Hematopoietic multipotent progenitor cell (in vitro differentiated cells): ENCODE data around the gene NDUFA3. TPM values are rescaled to one million over a fixed set of nuclear protein-coding genes. Genes with fewer than 3 reads are reported as not detected.

ENCODE experiments used
- DNase-seq, 3 donors: peaks; one replicate each; pipeline ENCODE4 v3.0.0-alpha.2; 2011 to 2015; ENCODE audit warnings: low read depth in 2 of 3, low spot score in 2 of 3
- total RNA-seq: library from RNA; depleted of rRNA; stranded (reverse); fragments of >200 nt; gene quantifications from one replicate; pipeline ENCODE4 v1.2.3, GENCODE V29; 2012

The NDUFA3 gene
- total RNA-seq, 1 donor = 18.9 TPM

DNA sequence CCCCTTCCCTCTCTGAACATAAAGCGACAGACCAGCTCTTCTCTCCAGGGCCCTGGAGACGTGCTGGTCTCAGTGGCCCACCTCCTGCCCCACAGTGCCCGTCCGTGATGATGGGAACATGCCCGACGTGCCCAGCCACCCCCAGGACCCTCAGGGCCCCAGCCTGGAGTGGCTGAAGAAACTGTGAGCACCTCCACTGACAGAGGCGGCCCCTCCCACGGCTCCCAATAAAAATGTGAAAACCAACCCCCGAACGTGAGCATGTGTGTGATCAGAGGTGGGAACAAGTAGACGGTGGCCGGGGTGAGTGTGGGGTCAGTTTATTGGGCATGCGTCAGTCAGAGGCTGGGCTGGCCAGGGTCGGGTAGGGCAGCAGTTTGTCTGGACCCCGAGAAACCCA is 4.1 kb downstream of the NDUFA3 start:
- no peak for DNase-seq

DNA sequence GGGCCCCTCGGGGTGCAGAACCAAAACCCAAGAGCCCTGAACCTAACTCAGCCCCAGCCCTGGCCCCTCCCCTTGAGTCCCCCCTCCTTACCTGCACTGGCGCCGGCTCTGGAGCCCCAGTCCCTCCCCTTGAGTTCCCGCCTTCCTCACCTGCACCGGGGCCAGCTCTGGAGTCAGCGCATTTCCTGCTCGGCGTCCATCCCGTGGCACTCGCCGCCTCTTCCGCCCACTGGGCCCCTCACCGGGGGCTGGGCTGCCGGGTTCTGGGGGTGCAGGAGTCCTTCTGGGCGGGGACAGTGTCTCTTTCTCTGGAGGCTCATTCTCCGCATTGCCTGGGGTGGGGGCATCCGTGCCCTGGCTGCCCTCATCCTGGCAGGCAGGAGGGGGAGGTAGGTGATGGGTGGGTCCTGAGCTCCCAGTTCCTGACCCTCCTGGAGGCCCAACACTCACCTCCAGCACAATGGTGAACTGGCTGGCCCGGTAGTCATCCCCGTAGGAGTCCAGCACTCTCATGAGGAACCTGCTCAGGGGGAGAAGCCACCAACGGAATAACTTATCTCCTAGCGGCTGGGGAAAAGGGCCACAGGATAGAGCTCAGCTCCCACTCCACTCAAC is 5.3 kb downstream of the NDUFA3 start:
- DNase-seq = no peak

- DNase-seq = no peak
Measured at GRCh38 chr19:54108496-54108895, 5.8 kb downstream of the NDUFA3 start.

GRCh38 chr19:54109651-54110050 is 7.0 kb downstream of the NDUFA3 start:
- no peak for DNase-seq

GRCh38 chr19:54114340-54115108 is 11.9 kb downstream of the NDUFA3 start:
- DNase-seq = peak in 2 of 3 donors; percentile 50 to 55

DNA sequence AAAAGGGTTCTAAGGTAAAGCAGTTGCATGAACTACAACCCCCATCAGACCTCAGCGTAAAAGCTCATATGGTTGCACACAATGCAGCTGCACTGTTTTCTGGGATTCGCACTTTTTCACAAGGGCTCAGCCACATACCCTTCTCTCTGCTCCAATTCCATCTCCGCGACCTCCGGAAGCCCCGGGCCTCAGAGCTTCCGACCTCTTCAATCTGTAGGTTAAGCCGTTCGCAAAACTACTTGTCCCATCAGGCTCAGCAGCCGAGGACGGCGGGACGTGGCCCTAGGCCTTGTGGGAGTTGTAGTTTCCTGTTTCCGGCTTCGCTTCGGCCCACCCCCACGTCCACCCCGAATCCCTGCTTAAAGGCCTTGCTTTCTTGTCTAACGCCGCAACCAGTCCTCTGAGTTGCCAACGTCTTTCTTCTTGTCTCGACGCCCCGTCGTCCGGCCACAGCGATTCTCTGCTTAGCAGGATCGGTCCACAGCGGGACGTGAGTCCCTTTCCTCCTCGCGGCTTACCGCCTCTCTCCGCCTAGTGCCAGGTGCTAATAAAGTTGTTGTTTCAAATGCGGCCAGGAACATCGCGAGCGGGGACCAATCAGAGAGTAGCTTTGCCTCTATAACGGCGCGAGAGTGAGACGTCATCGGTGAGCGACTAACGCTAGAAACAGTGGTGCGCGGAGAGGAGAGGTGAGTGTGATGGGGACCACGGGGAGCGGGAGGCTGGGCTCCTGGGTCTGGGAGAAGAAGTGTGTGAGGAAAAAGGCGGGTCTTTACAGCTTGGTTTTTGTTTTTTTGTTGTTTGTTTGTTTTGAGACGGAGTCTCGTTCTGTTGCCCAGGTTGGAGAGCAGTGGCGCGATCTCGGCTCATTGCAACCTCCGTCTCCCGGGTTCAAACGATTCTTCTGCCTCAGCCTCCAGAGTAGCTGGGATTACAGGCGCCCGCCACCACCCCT is 12.7 kb downstream of the NDUFA3 start, which contains the start of the genes PRPF31 and TFPT:
Gene PRPF31, plus strand, starts transcription at position 646 of the 955 bp plus-strand sequence. CDS start 2,525 bp downstream, outside the sequence.
Gene TFPT, minus strand, starts transcription at position 549 of the 955 bp plus-strand sequence. Its CDS starts 388 bp downstream, at position 161.
- DNase-seq = peak; percentile 96 to 99 (median 98)

DNA sequence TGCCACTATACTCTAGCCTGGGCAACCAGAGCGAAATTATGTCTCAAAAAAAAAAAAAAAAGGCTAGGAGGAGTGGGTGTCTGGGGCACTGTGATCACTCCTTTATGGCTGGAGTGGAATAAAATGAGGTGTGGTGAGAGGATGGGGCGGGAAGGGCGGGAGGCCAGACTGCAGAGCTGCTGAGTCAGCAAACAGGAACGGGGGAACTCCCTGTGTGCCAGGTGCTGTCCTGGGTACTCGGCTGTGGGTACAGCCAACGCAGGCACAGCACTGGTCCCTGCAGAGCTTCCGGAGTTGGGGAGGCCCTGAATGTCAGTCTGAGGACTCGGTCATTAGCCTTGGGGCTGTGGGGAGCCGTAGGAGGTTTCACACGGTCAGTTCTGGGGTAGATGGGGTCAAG is 18.6 kb downstream of the NDUFA3 start:
- DNase-seq = no peak

- DNase-seq = no peak
Measured at GRCh38 chr19:54123682-54124081, 21.0 kb downstream of the NDUFA3 start.

DNA sequence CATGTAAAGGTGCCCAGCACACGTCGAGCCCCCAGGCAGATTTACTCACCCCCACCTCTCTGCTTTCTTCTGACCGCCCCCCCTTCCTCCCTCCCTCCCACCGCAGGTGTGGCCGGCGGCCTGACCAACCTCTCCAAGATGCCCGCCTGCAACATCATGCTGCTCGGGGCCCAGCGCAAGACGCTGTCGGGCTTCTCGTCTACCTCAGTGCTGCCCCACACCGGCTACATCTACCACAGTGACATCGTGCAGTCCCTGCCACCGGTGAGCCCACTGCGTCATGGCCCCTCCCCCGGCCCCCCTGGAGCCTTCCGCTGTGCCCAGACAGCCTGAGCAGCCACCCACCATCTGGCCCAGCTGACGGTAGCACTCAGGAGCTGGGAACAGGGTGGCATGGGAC is 21.7 kb downstream of the NDUFA3 start:
- DNase-seq = no peak

DNA sequence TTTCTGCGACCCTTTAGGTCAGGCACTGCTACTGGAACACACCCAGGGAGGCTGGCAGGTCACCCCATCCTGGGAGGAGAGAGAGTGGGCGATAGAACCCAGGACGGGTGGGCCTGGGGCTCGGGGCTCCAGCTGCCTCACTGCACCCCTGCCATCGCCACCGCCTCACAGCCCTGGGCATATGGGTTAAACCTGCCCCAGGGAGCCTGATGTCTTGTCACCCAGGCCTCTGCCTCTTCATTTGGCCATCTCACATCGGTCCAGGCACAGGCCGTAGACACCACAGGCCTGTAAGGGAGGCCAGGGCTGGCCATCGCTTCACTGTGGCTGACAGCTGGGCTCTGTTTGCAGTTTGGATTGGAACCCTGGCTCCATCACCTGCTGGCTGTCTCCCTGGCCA is 23.1 kb downstream of the NDUFA3 start:
- DNase-seq = no peak

- no peak for DNase-seq
Measured at GRCh38 chr19:54127688-54128440, 25.2 kb downstream of the NDUFA3 start.

DNA sequence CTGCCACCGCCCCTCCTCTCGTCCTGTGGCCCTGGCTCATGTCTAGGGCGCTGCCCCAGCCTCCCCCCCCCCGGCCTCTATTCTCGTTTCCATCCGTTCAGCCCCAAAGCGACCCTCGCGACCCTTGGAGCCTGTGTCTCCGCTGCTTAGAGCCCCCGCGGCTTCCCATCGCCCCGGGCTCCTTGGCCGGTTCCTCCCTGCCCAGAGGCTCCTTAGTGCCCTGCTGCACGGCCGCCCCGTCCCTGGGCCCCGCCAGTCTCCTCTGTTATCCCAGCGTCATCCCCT is 25.7 kb downstream of the NDUFA3 start:
- DNase-seq = no peak

DNA sequence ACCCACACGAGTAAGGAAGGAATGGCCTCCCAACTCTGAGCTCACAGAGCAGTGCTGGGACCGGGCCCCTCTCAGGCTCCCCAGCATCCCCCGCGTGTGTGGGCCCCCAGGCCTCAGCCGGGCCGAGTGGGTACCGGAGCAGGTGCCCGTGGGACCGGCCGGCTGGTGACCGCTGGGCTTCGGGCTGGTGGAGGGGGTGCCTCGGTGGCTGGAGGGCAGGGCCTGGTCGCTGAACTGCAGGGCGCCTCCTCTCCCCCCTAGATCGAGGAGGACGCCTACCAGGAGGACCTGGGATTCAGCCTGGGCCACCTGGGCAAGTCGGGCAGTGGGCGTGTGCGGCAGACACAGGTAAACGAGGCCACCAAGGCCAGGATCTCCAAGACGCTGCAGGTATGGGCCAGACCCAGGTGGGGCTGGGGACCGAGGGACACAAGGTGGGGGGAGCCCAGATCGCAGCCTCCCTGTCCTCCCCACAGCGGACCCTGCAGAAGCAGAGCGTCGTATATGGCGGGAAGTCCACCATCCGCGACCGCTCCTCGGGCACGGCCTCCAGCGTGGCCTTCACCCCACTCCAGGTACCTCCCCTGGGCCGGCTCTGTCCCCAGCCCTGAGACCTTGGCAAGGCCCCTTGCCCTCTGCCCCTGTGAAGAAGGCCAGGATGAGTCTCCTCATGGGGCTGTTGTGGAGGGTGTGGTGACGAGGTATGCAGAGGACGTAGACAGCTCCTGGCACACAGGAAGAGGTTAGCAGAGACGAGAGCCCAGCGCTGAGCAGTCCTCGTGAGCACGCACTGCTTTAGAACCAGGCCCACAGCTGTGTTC is 26.4 kb downstream of the NDUFA3 start:
- no peak for DNase-seq

GRCh38 chr19:54129617-54129996 is 27.0 kb downstream of the NDUFA3 start:
- DNase-seq = no peak

DNA sequence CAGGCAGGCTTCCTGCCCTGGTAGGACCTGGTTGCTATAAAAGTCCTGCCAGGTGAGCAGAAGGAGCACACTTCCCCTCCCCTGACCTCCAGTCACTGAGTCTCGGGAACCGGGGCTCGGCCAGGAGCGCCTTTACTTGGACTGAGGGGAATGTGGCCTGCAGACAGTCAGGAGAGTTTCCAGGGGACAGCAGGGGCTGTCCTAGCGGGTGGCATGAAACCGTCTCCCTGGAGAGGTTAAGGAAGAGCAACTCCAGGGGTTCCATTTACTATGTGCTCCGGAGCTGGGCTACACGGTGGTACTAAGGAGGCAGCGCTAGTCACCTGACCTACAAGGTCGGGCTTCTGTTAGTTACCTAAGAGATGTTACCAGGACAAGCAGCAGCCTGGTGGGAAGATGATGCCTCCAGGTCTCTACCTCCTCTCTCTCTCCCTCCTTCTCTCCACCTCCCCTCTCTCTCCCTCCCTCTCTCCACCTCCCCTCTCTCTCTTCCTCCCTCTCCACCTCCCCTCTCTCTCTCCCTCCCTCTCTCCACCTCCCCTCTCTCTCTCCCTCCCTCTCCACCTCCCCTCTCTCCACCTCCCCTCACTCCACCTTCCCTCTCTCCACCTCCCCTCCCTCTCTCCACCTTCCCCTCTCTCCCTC is 30.8 kb downstream of the NDUFA3 start:
- DNase-seq = peak in 2 of 3 donors; percentile 49 to 68

GRCh38 chr19:54133957-54134590 is 31.4 kb downstream of the NDUFA3 start:
- no peak for DNase-seq

DNA sequence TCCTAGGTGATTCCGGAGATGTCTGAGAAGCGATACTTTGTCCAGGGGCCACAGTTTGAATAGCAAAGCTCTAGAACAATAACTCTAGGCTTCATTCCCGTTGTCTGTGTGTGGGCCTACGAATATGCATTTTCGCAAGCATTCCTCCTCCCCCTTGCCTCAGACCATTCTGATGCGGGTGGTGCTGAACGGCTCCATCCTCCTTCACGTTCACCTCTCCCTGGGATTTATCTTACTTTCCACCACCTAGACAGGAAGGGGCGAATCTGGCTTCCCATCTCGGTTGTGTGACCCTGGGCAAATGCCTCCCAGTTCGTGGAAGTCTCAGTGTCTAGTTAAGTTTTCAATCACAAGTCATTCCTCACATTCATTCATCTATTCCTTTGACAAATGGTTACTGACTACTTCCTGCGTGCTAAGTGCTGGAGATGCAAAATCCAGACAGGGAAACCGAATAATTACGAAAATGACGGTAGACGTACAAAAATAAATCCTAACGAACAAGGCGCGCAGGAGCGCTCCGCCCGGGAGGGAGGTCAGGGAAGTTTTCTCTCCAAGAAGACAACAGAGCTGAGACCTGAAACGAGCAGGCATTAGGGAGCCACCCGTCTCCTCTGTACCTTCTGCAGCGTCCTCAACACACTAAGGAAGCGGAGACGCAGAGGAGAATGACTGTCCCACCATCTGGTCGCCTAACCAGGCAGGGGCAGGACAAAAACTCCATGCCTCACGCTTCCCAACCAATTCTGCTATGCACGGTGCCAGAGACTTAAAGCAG is 33.6 kb downstream of the NDUFA3 start:
- DNase-seq = no peak
